Left ventricle myocardium inferior (tissue), 1 donor: ENCODE data around the gene MCAM. TPM values are rescaled to one million over a fixed set of nuclear protein-coding genes. Genes with fewer than 3 reads are reported as not detected.

Experiments used
- DNase-seq: peaks from one replicate; pipeline ENCODE4 v3.0.0-alpha.2; 2020
- H3K27ac ChIP-seq: fragments of 200-600 bp; replicated peaks from 2 replicates; pipeline ENCODE4 v1.8.0; 2021
- H3K27me3 ChIP-seq: fragments of 200-600 bp; 2 replicates; pipeline ENCODE4 v1.8.0; 2021; ENCODE audit warnings: low read depth
- H3K36me3 ChIP-seq: fragments of 200-600 bp; 2 replicates; pipeline ENCODE4 v1.8.0; 2021
- H3K4me1 ChIP-seq: fragments of 200-600 bp; 2 replicates; pipeline ENCODE4 v1.8.0; 2021
- H3K4me3 ChIP-seq: fragments of 200-600 bp; 2 replicates; pipeline ENCODE4 v1.8.0; 2021; ENCODE audit warnings: mild to moderate bottlenecking, moderate library complexity
- H3K9me3 ChIP-seq: fragments of 200-600 bp; replicated peaks from 2 replicates; pipeline ENCODE4 v1.8.0; 2021
- intact Hi-C: fragments of 100-400 bp; cut with micrococcal nuclease; formaldehyde crosslinking; loops from one replicate; pipeline ENCODE4 v1.11.0; 2022
- total RNA-seq: library from RNA; stranded (reverse); fragmentation: NEBNext Ultra II Directional; extraction: Animal tissue kit (Norgen Biotek cat#: 25700); gene quantifications from one replicate; pipeline ENCODE4 v1.2.1, GENCODE V29; 2021
- TF ChIP-seq, protein P1 (sequence below): fragments of 200-600 bp; IDR thresholded peaks from 2 replicates; pipeline ENCODE4 v1.8.0; 2021; ENCODE audit warnings: antibody characterized with exemption, mild to moderate bottlenecking, borderline replicate concordance
- donor health status: DM: no; HTN: yes; CAD: no; lungs with severe emphysema.

MCAM gene
- total RNA-seq, 1 donor from 2014 or later = 59.2 TPM

GRCh38 chr11:119329320-119329719 is 12.4 kb upstream of the MCAM start:
- H3K27me3 ChIP-seq = no peaks in the 10 kb centered on the region
- intact Hi-C loops = no loop called here
- H3K4me1 ChIP-seq = peaks cover 5% of the 10 kb centered on the region
- no peak overlapping the region for H3K27ac ChIP-seq
- H3K36me3 ChIP-seq = no peaks in the 10 kb centered on the region
- no peaks in the 10 kb centered on the region for H3K9me3 ChIP-seq
- TF ChIP-seq, protein P1, sequence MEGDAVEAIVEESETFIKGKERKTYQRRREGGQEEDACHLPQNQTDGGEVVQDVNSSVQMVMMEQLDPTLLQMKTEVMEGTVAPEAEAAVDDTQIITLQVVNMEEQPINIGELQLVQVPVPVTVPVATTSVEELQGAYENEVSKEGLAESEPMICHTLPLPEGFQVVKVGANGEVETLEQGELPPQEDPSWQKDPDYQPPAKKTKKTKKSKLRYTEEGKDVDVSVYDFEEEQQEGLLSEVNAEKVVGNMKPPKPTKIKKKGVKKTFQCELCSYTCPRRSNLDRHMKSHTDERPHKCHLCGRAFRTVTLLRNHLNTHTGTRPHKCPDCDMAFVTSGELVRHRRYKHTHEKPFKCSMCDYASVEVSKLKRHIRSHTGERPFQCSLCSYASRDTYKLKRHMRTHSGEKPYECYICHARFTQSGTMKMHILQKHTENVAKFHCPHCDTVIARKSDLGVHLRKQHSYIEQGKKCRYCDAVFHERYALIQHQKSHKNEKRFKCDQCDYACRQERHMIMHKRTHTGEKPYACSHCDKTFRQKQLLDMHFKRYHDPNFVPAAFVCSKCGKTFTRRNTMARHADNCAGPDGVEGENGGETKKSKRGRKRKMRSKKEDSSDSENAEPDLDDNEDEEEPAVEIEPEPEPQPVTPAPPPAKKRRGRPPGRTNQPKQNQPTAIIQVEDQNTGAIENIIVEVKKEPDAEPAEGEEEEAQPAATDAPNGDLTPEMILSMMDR = no peak
- no peak overlapping the region for H3K4me3 ChIP-seq
- DNase-seq = no peak

DNA sequence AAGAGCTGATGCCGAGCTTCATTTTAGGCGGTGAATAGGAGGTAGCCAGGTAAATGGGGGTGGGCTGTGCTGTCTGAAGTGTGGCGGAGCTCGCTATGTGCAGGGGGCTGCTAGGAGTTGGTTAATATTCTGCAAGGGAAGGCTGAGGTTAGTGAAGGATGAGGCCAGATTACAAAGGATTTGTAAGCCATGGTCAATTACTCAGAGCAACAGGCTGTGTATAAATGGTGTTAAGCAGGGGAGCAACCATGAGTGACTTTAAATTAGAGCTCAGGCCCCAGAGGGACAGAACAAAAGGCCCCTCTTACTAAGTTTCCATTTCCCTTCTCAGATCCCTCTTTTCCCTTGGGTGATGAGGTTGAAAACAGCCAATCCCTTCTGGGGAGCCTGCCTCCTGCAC is 7.3 kb upstream of the MCAM start:
- Histone ChIP-seq H3K36me3 (no peaks in the 10 kb centered on the region), H3K4me3 (no peak overlapping the region), H3K27me3 (no peaks in the 10 kb centered on the region), H3K4me1 (peaks cover 45% of the 10 kb centered on the region), H3K27ac (no peak overlapping the region), H3K9me3 (no peaks in the 10 kb centered on the region)
- TF ChIP-seq, protein P1 = no peak
- intact Hi-C loops = no loop called here
- no peak for DNase-seq

DNA sequence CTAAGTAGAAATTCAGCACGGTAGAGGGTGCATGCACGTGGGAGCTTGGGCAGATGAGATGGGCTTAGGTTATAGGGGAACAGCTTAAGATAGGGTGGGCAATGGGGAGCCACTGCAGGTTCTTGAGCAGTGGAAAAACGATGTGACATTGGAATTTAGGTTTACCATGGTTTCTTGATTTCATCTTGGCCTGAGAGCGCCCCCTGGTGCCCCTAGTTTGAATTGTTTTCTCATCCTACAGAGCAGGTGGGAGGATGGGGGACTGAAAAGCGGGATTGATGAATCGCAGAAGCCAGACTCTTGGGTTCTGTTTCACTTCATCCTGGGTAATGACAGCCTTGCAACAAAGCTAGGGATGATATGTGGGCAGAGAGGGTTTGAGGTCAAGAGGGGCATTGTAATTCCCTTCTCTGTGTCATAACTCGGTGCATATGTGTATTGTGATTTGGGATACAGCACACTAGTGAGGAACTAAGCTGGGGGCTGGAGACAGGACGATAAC is 6.7 kb upstream of the MCAM start:
- Histone ChIP-seq H3K36me3 (no peaks in the 10 kb centered on the region), H3K9me3 (no peaks in the 10 kb centered on the region), H3K4me1 (peaks cover 51% of the 10 kb centered on the region), H3K27me3 (no peaks in the 10 kb centered on the region), H3K27ac (peak overlapping the region; percentile 92), H3K4me3 (no peak overlapping the region)
- TF ChIP-seq, protein P1 = peak; percentile 89
- intact Hi-C loops = no loop called here
- peak; percentile 73 for DNase-seq

DNA sequence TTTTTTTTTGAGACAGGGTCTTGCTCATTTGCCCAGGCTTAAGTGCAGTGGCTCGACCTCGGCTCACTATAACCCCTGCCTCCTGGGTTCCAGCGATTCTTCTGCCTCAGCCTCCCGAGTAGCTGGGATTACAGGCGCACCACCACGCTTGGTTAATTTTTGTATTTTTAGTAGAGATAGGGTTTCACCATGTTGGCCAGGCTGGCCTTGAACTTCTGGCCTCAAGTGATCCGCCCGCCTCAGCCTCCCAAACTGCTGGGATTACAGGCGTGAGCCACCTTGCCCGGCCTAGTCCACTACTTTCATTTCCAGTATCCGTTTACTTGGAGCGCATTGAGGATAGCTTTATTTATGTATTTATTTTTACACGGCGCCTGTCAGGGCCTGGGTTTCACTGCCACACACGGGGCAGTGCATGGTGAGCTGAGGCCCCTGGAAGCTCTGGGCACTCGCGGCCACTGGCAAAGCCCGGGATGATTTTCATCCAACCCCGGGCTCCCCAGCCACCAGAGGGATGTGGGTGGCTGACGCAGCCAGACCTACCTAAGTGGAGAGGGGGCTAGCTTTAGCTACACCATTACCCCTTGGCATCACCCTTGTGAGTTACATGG is 6.1 kb upstream of the MCAM start:
- Histone ChIP-seq H3K27me3 (no peaks in the 10 kb centered on the region), H3K4me3 (no peak overlapping the region), H3K4me1 (peaks cover 56% of the 10 kb centered on the region), H3K27ac (peak overlapping the region; percentile 92), H3K9me3 (no peaks in the 10 kb centered on the region), H3K36me3 (no peaks in the 10 kb centered on the region)
- intact Hi-C loops = no loop called here
- DNase-seq = no peak
- TF ChIP-seq, protein P1 = no peak

DNA sequence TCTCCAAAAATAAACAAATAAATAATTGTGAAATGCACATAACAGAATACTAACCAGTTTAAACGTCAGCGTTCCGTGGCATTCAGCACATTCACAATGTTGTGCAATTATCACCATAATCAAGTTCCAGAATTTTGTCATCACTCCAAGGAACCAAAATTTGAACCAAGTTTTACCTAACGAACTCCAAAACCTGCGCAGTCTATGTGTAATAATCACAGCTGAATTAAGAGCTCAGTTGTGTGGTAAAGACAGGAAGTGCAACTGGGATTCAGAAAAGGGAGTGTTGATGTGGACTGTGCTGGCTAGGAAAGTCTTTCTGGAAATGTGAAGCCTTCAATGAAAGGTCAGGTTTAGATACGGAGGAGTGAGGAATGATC is 5.4 kb upstream of the MCAM start:
- no peaks in the 10 kb centered on the region for H3K9me3 ChIP-seq
- peaks cover 63% of the 10 kb centered on the region for H3K4me1 ChIP-seq
- H3K27ac ChIP-seq = peak overlapping the region; percentile 92
- H3K27me3 ChIP-seq = no peaks in the 10 kb centered on the region
- TF ChIP-seq, protein P1 = peak; percentile 18
- intact Hi-C loops = no loop called here
- no peaks in the 10 kb centered on the region for H3K36me3 ChIP-seq
- no peak for DNase-seq
- peak overlapping the region; percentile 68 for H3K4me3 ChIP-seq
